T-cell (primary cell): ENCODE data around the gene CARS2. TPM values are rescaled to one million over a fixed set of nuclear protein-coding genes. Genes with fewer than 3 reads are reported as not detected.

Experiments
- ATAC-seq, 4 experiments: fragments of 200-7000 bp in 3 of 4; fragments of 150-1000 bp in 1 of 4; cut with Tn5 transposase; replicated peaks in 1 of 4; 1 replicate in 3 of 4; 2 replicates in 1 of 4; pipeline ENCODE4 v1.10.0; 2021; ENCODE audit warnings: moderate library complexity in 3 of 4, mild to moderate bottlenecking in 2 of 4, moderate number of reproducible peaks in 1 of 4
- CTCF ChIA-PET, 2 donors: fragments of 300-600 bp; sonication (Branson Sonifier 250); formaldehyde crosslinking; loops; one replicate each; lab custom pipeline; 2022; ENCODE audit warnings: antibody characterized with exemption in 2 of 2; lab: Charles Lee
- POLR2A ChIA-PET, 2 donors: fragments of 300-600 bp; sonication (Branson Sonifier 250); formaldehyde crosslinking; loops; one replicate each; lab custom pipeline; 2022; ENCODE audit warnings: antibody characterized with exemption in 2 of 2; lab: Charles Lee
- DNase-seq, 35 experiments: peaks; one replicate each; pipeline versions ENCODE4 v3.0.0 to v3.0.0-alpha.2; 2013 to 2023
- H3K27ac ChIP-seq: one replicate; pipeline ENCODE4 v1.5.1; 2013; ENCODE audit warnings: low read length
- H3K27me3 ChIP-seq, 2 experiments: replicated peaks in 1 of 2; 1 replicate in 1 of 2; 2 replicates in 1 of 2; pipeline versions ENCODE4 v1.6.1 to v1.7.0; 2013; ENCODE audit warnings: low read length in 1 of 2, mixed read lengths in 1 of 2; ENCODE audit not compliant: control insufficient read depth in 2 of 2, insufficient read depth in 2 of 2; ENCODE audit errors: extremely low read depth in 1 of 2
- H3K36me3 ChIP-seq, 2 donors: 1 replicate in 1 of 2; 2 replicates in 1 of 2; pipeline versions ENCODE4 v1.6.1 to v1.7.0; 2013; ENCODE audit warnings: low read length in 1 of 2; ENCODE audit not compliant: control insufficient read depth in 2 of 2, insufficient read depth in 1 of 2; ENCODE audit errors: extremely low read depth in 1 of 2
- H3K4me1 ChIP-seq, 2 experiments: 1 replicate in 1 of 2; 2 replicates in 1 of 2; pipeline versions ENCODE4 v1.6.1 to v1.7.0; 2013; ENCODE audit warnings: low read length in 2 of 2, mixed read lengths in 1 of 2; ENCODE audit not compliant: insufficient read depth in 2 of 2, control insufficient read depth in 1 of 2; ENCODE audit errors: extremely low read depth in 1 of 2
- H3K4me3 ChIP-seq, 2 donors: 1 replicate in 1 of 2; 2 replicates in 1 of 2; pipeline versions ENCODE4 v1.5.1 to v1.7.0; 2013; ENCODE audit warnings: mild to moderate bottlenecking in 2 of 2, low read length in 1 of 2, moderate library complexity in 1 of 2; ENCODE audit not compliant: control insufficient read depth in 1 of 2; ENCODE audit errors: extremely low read depth in 1 of 2
- H3K9me3 ChIP-seq: 2 replicates; pipeline ENCODE4 v1.7.0; 2013
- H3K27ac Mint-ChIP-seq, 2 donors: one replicate each; pipeline ENCODE4 v1.8.0; 2020 to 2021; ENCODE audit warnings: mild to moderate bottlenecking in 2 of 2, mixed read lengths in 2 of 2
- H3K27me3 Mint-ChIP-seq, 2 donors: one replicate each; pipeline ENCODE4 v1.8.0; 2021 to 2022; ENCODE audit warnings: mixed read lengths in 2 of 2
- H3K36me3 Mint-ChIP-seq: one replicate; pipeline ENCODE4 v1.8.0; 2021; ENCODE audit warnings: mixed read lengths
- H3K4me1 Mint-ChIP-seq, 3 donors: one replicate each; pipeline ENCODE4 v1.8.0; 2020 to 2022; ENCODE audit warnings: mixed read lengths in 3 of 3, mild to moderate bottlenecking in 1 of 3
- H3K4me3 Mint-ChIP-seq, 3 donors: one replicate each; pipeline ENCODE4 v1.8.0; 2020 to 2022; ENCODE audit warnings: mild to moderate bottlenecking in 3 of 3, mixed read lengths in 3 of 3, moderate library complexity in 3 of 3
- H3K9me3 Mint-ChIP-seq, 3 donors: one replicate each; pipeline ENCODE4 v1.8.0; 2020 to 2022; ENCODE audit warnings: mixed read lengths in 3 of 3
- WGBS: methylation state at CpG from one replicate; pipeline ENCODE4 v1.1.5; 2013; ENCODE audit warnings: missing lambda C conversion rate; ENCODE audit not compliant: insufficient coverage; 5-methylcytosine and 5-hydroxymethylcytosine counted together
- total RNA-seq, 35 experiments: library from RNA in 6 of 35; stranded (reverse) in 6 of 35; fragments of 120-200 nt in 1 of 35; gene quantifications; one replicate each; pipeline versions ENCODE4 v1.2.1 to v1.2.4 and lab custom pipeline; 2013 to 2026

The CARS2 gene
- total RNA-seq, 5 donors from 2014 or later (not counting 1 experiment from before 2014, with no cell fraction given), result 74.2 to 102 (median 85.4) TPM

- Histone ChIP-seq H3K36me3 (no peaks in the 10 kb centered on the region), H3K4me3 (peak overlapping the region; percentile 99 to 100), H3K27me3 (no peaks in the 10 kb centered on the region), H3K4me1 (peaks cover 10 to 30% of the 10 kb centered on the region in 2 experiments), H3K27ac (peak overlapping the region; percentile 99), H3K9me3 (no peaks in the 10 kb centered on the region)
- CTCF ChIA-PET, result interaction anchor here in 1 of 2 donors (0.6 to 2.1 kb wide), 3 partner anchors 30 to 445 kb away, joined by 3 to 7 read pairs (median 3); no protein-coding TSS in a partner anchor
- peak overlapping the region; percentile 96 to 97 for H3K27ac Mint-ChIP-seq
- H3K4me3 Mint-ChIP-seq, result peak overlapping the region; percentile 92 to 98 (median 98)
- ATAC-seq (peak; percentile 57 to 64 (median 60)), DNase-seq (peak; percentile 97 to 100 (median 99))
- H3K9me3 Mint-ChIP-seq, result no peaks in the 10 kb centered on the region
- H3K36me3 Mint-ChIP-seq, result no peaks in the 10 kb centered on the region
- POLR2A ChIA-PET, result interaction anchor here in 1 of 2 donors (0.7 kb wide), 1 partner anchor 180 kb away, joined by 3 read pairs; no protein-coding TSS in a partner anchor
- H3K4me1 Mint-ChIP-seq, result peaks cover 26 to 30% (median 29%) of the 10 kb centered on the region in 3 donors
- H3K27me3 Mint-ChIP-seq, result no peaks in the 10 kb centered on the region
- WGBS, result 0% methylated on average over 57 of the region's 68 CpGs
Observed at GRCh38 chr13:110712849-110713641, 7.1 kb upstream of the CARS2 start.

GRCh38 chr13:110712081-110712848 lies 6.3 kb upstream of the CARS2 start:
- Mint-ChIP-seq H3K27me3 (no peaks in the 10 kb centered on the region), H3K36me3 (no peaks in the 10 kb centered on the region), H3K9me3 (no peaks in the 10 kb centered on the region), H3K4me1 (peaks cover 18 to 23% (median 22%) of the 10 kb centered on the region in 3 donors), H3K27ac (peak overlapping the region; percentile 96 to 97), H3K4me3 (peak overlapping the region; percentile 92 to 98 (median 98))
- CTCF ChIA-PET, result interaction anchor here in 1 of 2 donors (0.6 to 2.1 kb wide), 3 partner anchors 29 to 446 kb away, joined by 3 to 7 read pairs (median 3); no protein-coding TSS in a partner anchor
- 0% methylated on average over 52 of the region's 58 CpGs for WGBS
- Histone ChIP-seq H3K9me3 (no peaks in the 10 kb centered on the region), H3K36me3 (no peaks in the 10 kb centered on the region), H3K27ac (peak overlapping the region; percentile 99), H3K27me3 (no peaks in the 10 kb centered on the region), H3K4me3 (peak overlapping the region; percentile 99 to 100), H3K4me1 (peaks cover 10 to 26% of the 10 kb centered on the region in 2 experiments)
- POLR2A ChIA-PET, result interaction anchor here in 1 of 2 donors (0.6 to 0.7 kb wide), 2 partner anchors 51 to 180 kb away, joined by 3 to 4 read pairs; no protein-coding TSS in a partner anchor
- ATAC-seq (peak; percentile 29 to 36 (median 34)), DNase-seq (peak in 34 of 35 experiments; percentile 63 to 93 (median 82))

DNA sequence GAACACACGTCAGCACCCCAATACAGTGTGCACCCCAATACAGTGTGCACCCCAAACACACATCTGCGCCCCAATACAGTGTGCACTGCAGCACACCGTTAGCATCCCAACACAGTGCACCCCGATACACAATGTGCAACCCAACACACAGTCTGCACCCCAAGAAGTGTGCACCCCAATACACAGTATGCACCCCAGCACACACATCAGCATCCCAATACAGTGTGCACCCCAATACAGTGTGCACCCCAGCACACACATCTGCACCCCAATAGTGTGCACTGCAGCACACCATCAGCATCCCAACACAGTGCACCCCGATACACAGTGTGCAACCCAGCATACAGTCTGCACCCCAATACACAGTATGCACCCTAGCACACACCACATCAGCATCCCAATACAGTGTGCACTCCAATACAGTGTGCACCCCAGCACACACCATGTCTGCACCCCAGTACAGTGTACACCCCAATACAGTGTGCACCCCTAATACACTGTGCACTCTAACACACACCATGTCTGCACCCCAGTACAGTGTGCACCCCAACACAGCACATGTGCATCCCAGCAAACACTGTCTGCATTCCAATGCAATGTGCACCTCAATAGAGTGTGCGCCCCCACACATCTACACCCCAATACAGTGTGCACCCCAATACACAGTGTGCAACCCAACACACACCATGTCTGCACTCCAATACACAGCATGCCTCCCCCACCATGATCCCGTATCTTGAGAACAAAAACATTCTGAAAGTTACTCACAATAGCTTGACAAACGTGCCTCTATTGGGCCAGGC lies 855 bp upstream of the CARS2 start:
- Mint-ChIP-seq H3K4me3 (peak overlapping the region; percentile 74 to 88 (median 82)), H3K27me3 (no peaks in the 10 kb centered on the region), H3K27ac (peak overlapping the region; percentile 69 to 75), H3K36me3 (peaks cover 10% of the 10 kb centered on the region), H3K9me3 (no peaks in the 10 kb centered on the region), H3K4me1 (peaks cover 39 to 45% (median 42%) of the 10 kb centered on the region in 3 donors)
- peak in 2 of 4 experiments; percentile 17 to 28 for ATAC-seq
- peak overlapping the region; percentile 59 for H3K27ac ChIP-seq
- peak overlapping the region; percentile 42 to 57 for H3K4me3 ChIP-seq
- POLR2A ChIA-PET, result no interaction called here
- peaks cover 0 to 15% of the 10 kb centered on the region in 2 donors for H3K36me3 ChIP-seq
- peaks cover 17 to 44% of the 10 kb centered on the region in 2 experiments for H3K4me1 ChIP-seq
- H3K27me3 ChIP-seq, result no peaks in the 10 kb centered on the region
- H3K9me3 ChIP-seq, result no peaks in the 10 kb centered on the region
- no peak for DNase-seq
- 67% methylated on average over 8 of the region's 8 CpGs for WGBS
- CTCF ChIA-PET, result interaction anchor here in 1 of 2 donors (0.7 to 1.5 kb wide), 4 partner anchors 17 to 209 kb away, joined by 3 to 6 read pairs (median 4); no protein-coding TSS in a partner anchor

DNA sequence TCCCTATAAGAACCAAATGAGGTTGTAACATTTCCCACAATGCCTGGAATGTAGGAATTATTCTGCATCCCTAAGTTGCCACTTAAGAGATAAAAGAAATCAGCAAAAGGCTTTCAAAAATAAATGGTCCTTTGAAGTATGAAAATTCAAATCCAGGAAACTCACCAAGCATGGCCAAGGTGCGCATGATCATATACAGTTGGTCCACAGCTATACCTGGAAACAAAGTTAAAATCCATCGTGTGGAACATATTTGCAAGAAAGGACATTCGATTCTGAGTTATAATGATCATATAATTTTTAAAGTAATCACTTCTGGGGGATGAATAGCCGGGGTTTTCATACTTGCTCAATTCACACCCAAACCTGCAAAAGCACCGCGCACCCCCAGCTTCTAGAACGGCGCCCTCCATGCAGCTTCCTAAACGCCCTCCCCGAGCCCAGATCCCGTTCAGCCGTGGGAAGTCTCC lies 525 bp downstream of the CARS2 start:
- no peaks in the 10 kb centered on the region for H3K9me3 Mint-ChIP-seq

DNA sequence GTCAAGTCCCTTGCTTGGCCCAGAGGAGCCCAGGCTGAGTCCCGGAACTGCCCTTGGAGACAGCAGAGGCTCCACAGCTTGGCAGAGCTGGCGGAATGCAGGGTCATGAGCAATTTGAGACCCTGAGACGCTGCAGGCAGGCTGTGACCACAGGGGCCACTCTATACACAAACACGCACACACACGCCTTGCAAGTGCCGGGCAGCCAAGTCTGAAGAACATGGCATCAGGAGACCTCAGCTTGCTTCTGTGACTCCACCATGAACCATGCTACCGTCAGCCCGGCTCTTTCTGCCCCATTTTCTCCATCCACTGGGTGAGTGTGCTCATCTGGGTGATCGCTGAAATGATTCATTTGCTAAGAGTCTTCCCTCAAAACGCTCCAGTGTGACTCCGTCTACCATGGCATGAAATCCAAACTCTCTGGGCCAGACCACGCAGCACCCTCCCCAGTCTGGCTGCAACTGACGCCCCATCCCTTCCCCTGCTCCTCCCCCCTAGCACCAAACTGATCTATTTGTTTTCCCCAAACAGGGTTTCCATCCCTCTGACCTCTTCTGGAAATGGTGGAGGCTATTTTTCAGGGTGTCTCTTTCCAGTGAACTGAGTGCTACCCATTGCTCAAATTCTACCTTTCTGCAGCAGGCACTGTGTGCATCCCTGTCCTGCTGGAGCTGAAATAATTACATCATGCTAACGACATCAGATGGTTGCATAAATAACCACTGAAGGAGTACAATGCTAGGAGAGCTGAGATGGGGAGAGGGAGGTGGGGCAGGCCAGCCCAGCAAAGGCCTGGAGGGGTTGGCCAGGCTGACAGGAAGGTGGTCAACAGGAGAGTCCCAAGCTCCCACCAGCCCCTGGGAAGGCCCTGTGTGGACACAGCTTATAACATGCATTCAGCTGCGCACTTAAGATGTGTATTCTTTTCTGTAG lies 3.1 kb downstream of the CARS2 start:
- WGBS, result 87% methylated on average over 9 of the region's 15 CpGs
- H3K4me1 Mint-ChIP-seq, result peaks cover 50 to 58% (median 54%) of the 10 kb centered on the region in 3 donors
- H3K4me3 Mint-ChIP-seq, result peak overlapping the region in 1 of 3 donors; percentile 13
- no peak for ATAC-seq
- H3K36me3 Mint-ChIP-seq, result peaks cover 31% of the 10 kb centered on the region
- H3K27ac Mint-ChIP-seq, result no peak overlapping the region
- peaks cover 12 to 49% of the 10 kb centered on the region in 2 donors for H3K36me3 ChIP-seq
- DNase-seq, result no peak
- ChIA-PET CTCF (interaction anchor here in 1 of 2 donors (1.0 to 1.2 kb wide), 2 partner anchors 19 to 22 kb away, joined by 3 read pairs; no protein-coding TSS in a partner anchor), POLR2A (no interaction called here)
- no peaks in the 10 kb centered on the region for H3K27me3 ChIP-seq
- no peak overlapping the region for H3K4me3 ChIP-seq
- no peaks in the 10 kb centered on the region for H3K9me3 ChIP-seq
- no peak overlapping the region for H3K27ac ChIP-seq
- no peaks in the 10 kb centered on the region for H3K9me3 Mint-ChIP-seq
- H3K4me1 ChIP-seq, result peaks cover 12 to 37% of the 10 kb centered on the region in 2 experiments
- no peaks in the 10 kb centered on the region for H3K27me3 Mint-ChIP-seq

More for the DNA sequence above, 525 bp downstream of the CARS2 start:
- peaks cover 12 to 36% of the 10 kb centered on the region in 2 experiments for H3K4me1 ChIP-seq
- no peak for ATAC-seq
- WGBS, result 0% methylated on average over 8 of the region's 12 CpGs
- ChIA-PET POLR2A (interaction anchor here in 1 of 2 donors (0.6 kb wide), 1 partner anchor 12 kb away, joined by 3 read pairs; no protein-coding TSS in a partner anchor), CTCF (interaction anchor here (0.5 to 1.5 kb wide), 3 partner anchors 22 to 132 kb away, joined by 4 to 10 read pairs (median 5); no protein-coding TSS in a partner anchor)
- Mint-ChIP-seq H3K27ac (peak overlapping the region; percentile 82 to 90), H3K4me1 (peaks cover 38 to 43% (median 42%) of the 10 kb centered on the region in 3 donors), H3K27me3 (no peaks in the 10 kb centered on the region), H3K4me3 (peak overlapping the region; percentile 82 to 91 (median 88)), H3K36me3 (peaks cover 13% of the 10 kb centered on the region)
- H3K9me3 ChIP-seq, result no peaks in the 10 kb centered on the region
- peaks cover 4 to 28% of the 10 kb centered on the region in 2 donors for H3K36me3 ChIP-seq
- peak in 1 of 35 experiments; percentile 12 for DNase-seq
- H3K4me3 ChIP-seq, result peak overlapping the region; percentile 38 to 68
- H3K27me3 ChIP-seq, result no peaks in the 10 kb centered on the region
- no peak overlapping the region for H3K27ac ChIP-seq
